Stimulated activated effector memory CD8-positive, alpha-beta T cell treated with anti-CD3 and anti-CD28 coated beads, Interleukin-12 subunit alpha, Interleukin-12 subunit beta, amount 100 ng/mL, for 72 hours (primary cell): Measurements from ENCODE around the gene POLR3GL.

Experiments
- ATAC-seq: fragments of 150-1000 bp; cut with Tn5 transposase; 2 replicates; pipeline ENCODE4 v1.10.0; 2021
- DNase-seq, 2 donors: peaks; one replicate each; pipeline ENCODE4 v3.0.0; 2021 to 2022; ENCODE audit warnings: low spot score in 2 of 2
- H3K27ac Mint-ChIP-seq: one replicate; pipeline ENCODE4 v1.8.0; 2022; ENCODE audit warnings: mild to moderate bottlenecking, mixed read lengths
- H3K36me3 Mint-ChIP-seq: one replicate; pipeline ENCODE4 v1.8.0; 2022; ENCODE audit warnings: mild to moderate bottlenecking, mixed read lengths
- H3K4me1 Mint-ChIP-seq: one replicate; pipeline ENCODE4 v1.8.0; 2022; ENCODE audit warnings: mixed read lengths
- H3K4me3 Mint-ChIP-seq: one replicate; pipeline ENCODE4 v1.8.0; 2022; ENCODE audit warnings: mild to moderate bottlenecking, mixed read lengths
- H3K9me3 Mint-ChIP-seq: one replicate; pipeline ENCODE4 v1.8.0; 2022; ENCODE audit warnings: mixed read lengths

The POLR3GL gene

GRCh38 chr1:145937436-145937835 lies 27.1 kb upstream of the POLR3GL start:
- DNase-seq (no peak), ATAC-seq (no peak)
- Mint-ChIP-seq H3K36me3 (peaks cover 86% of the 10 kb centered on the region), H3K27ac (no peak overlapping the region), H3K4me1 (peaks cover 15% of the 10 kb centered on the region), H3K4me3 (no peak overlapping the region), H3K9me3 (no peaks in the 10 kb centered on the region)

GRCh38 chr1:145942405-145942804 lies 22.1 kb upstream of the POLR3GL start:
- H3K36me3 Mint-ChIP-seq: peaks cover 95% of the 10 kb centered on the region
- no peak overlapping the region for H3K4me3 Mint-ChIP-seq
- H3K4me1 Mint-ChIP-seq: no peaks in the 10 kb centered on the region
- DNase-seq: no peak
- peak overlapping the region; percentile 64 for H3K27ac Mint-ChIP-seq
- ATAC-seq: no peak
- H3K9me3 Mint-ChIP-seq: no peaks in the 10 kb centered on the region

DNA sequence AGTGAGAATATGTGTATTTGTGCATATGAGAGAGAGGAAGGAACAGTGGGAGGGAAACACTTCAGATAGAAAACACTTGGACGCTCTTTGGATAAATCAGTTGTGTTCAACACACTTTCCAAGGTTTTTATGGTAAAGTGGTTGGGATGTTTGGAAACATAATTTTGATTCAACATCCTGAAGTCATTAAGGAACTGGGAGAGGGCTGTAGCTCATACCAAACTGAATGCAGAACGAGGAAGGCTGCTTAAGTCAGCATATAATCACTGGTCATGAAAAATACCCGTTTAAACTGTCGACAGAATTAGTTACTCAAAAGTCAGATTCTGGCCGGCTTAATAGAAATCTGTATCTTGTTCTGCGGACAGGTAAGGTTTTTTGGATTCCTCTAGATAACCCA lies 21.6 kb upstream of the POLR3GL start:
- Mint-ChIP-seq H3K27ac (peak overlapping the region; percentile 64), H3K36me3 (peaks cover 95% of the 10 kb centered on the region), H3K9me3 (no peaks in the 10 kb centered on the region), H3K4me1 (no peaks in the 10 kb centered on the region), H3K4me3 (no peak overlapping the region)
- ATAC-seq: no peak
- no peak for DNase-seq

DNA sequence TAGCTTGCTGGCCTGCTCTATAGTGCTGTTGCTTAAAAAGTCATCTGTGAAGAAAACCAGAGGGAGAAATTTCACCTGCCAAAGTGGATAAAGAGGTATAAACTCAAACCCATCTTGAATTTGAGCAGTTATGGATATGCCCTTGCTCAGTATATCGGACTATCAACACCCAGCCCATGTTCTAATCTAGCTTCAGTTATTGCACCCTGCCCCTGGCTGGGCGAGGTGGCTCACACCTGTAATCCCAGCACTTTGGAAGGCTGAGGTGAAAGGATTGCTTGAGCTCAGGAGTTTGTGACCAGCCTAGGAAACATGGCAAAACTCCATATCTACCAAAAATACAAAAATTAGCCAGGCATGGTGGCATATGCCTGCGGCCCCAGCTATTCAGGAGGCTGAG lies 20.0 kb upstream of the POLR3GL start:
- peaks cover 85% of the 10 kb centered on the region for H3K36me3 Mint-ChIP-seq
- ATAC-seq: no peak

GRCh38 chr1:145946477-145946986 lies 18.0 kb upstream of the POLR3GL start:
- ATAC-seq (no peak), DNase-seq (no peak)
- H3K4me1 Mint-ChIP-seq: peaks cover 21% of the 10 kb centered on the region
- no peaks in the 10 kb centered on the region for H3K9me3 Mint-ChIP-seq
- no peak overlapping the region for H3K27ac Mint-ChIP-seq
- no peak overlapping the region for H3K4me3 Mint-ChIP-seq
- peaks cover 68% of the 10 kb centered on the region for H3K36me3 Mint-ChIP-seq

More for the DNA sequence above, 20.0 kb upstream of the POLR3GL start:
- H3K9me3 Mint-ChIP-seq: no peaks in the 10 kb centered on the region
- H3K4me3 Mint-ChIP-seq: no peak overlapping the region
- DNase-seq: no peak
- H3K27ac Mint-ChIP-seq: peak overlapping the region; percentile 64
- peaks cover 6% of the 10 kb centered on the region for H3K4me1 Mint-ChIP-seq

- peaks cover 65% of the 10 kb centered on the region for H3K36me3 Mint-ChIP-seq
- ATAC-seq: no peak
- DNase-seq: no peak
- H3K27ac Mint-ChIP-seq: no peak overlapping the region
- peaks cover 25% of the 10 kb centered on the region for H3K4me1 Mint-ChIP-seq
- H3K9me3 Mint-ChIP-seq: no peaks in the 10 kb centered on the region
- no peak overlapping the region for H3K4me3 Mint-ChIP-seq
Observed at GRCh38 chr1:145947551-145947950, 16.9 kb upstream of the POLR3GL start.

DNA sequence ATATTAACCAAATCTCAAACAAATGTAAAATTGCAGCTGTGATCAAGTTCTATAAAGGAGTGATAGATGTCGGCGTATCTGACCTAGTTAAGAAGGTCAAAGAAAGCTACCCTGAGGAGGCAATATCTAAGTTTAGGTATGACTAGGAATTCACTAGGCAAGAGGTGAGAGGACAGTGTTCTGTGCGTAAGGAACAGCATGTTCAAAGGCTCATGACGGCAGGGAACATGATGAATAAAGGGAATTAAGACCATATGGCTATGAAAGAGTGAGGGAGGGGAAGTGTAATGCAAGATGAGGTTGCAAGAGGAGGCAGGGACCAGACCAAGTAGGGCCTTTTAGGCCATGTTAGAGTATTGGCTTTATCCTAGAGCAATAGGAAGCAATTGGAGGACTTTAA lies 15.3 kb upstream of the POLR3GL start:
- H3K4me3 Mint-ChIP-seq: no peak overlapping the region
- ATAC-seq (no peak), DNase-seq (no peak)
- H3K27ac Mint-ChIP-seq: peak overlapping the region; percentile 48
- H3K4me1 Mint-ChIP-seq: peaks cover 34% of the 10 kb centered on the region
- no peaks in the 10 kb centered on the region for H3K9me3 Mint-ChIP-seq
- peaks cover 58% of the 10 kb centered on the region for H3K36me3 Mint-ChIP-seq

- Mint-ChIP-seq H3K4me3 (no peak overlapping the region), H3K36me3 (peaks cover 34% of the 10 kb centered on the region), H3K9me3 (no peaks in the 10 kb centered on the region), H3K4me1 (peaks cover 57% of the 10 kb centered on the region), H3K27ac (no peak overlapping the region)
- DNase-seq: no peak
- ATAC-seq: no peak
Observed at GRCh38 chr1:145951526-145951925, 13.0 kb upstream of the POLR3GL start.

DNA sequence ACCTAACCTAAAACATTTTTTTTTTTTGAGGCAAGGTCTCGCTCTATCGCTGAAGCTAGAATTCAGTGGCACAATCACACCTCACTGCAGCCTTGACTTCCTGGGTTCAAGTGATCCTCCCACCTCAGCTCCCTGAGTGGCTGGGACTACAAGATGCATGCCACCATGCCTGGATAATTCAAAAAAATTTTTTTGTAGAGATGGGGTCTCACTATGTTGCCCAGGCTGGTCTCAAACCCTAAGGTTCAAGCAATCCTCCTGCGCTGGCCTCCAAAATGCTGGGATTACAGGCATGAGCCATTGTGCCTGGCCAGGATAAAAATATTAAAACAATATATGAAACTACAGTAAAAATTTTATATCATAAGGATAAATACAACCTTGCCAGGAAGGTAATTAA lies 11.6 kb upstream of the POLR3GL start:
- Mint-ChIP-seq H3K4me1 (peaks cover 66% of the 10 kb centered on the region), H3K4me3 (no peak overlapping the region), H3K36me3 (peaks cover 21% of the 10 kb centered on the region), H3K27ac (no peak overlapping the region), H3K9me3 (no peaks in the 10 kb centered on the region)
- no peak for DNase-seq
- ATAC-seq: no peak

GRCh38 chr1:145953861-145954260 lies 10.6 kb upstream of the POLR3GL start:
- no peak overlapping the region for H3K4me3 Mint-ChIP-seq
- peaks cover 20% of the 10 kb centered on the region for H3K36me3 Mint-ChIP-seq
- no peaks in the 10 kb centered on the region for H3K9me3 Mint-ChIP-seq
- no peak for ATAC-seq
- no peak for DNase-seq
- peaks cover 75% of the 10 kb centered on the region for H3K4me1 Mint-ChIP-seq
- H3K27ac Mint-ChIP-seq: peak overlapping the region; percentile 24

DNA sequence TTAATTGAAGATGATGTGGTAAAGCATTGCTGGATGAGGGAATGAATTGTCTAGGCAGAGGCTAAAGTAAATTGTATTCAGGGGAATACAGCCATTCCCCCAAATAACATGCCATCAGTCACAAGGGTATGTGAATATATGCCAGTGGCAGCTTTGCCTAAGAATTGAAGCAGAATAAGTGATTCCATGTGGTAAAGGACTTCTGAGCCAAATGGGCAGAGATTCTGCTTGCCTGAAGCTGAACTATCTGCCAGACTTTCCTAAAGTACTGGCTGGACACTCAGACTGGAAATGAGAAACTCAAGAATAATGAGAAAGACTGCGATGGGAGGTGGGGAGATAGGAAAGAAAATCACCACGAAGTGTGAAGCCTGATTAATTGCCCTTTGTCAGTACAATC lies 9.1 kb upstream of the POLR3GL start:
- peak overlapping the region; percentile 75 for H3K4me3 Mint-ChIP-seq
- no peak overlapping the region for H3K27ac Mint-ChIP-seq
- H3K9me3 Mint-ChIP-seq: no peaks in the 10 kb centered on the region
- no peak for ATAC-seq
- DNase-seq: no peak
- H3K36me3 Mint-ChIP-seq: peaks cover 20% of the 10 kb centered on the region
- peaks cover 73% of the 10 kb centered on the region for H3K4me1 Mint-ChIP-seq

DNA sequence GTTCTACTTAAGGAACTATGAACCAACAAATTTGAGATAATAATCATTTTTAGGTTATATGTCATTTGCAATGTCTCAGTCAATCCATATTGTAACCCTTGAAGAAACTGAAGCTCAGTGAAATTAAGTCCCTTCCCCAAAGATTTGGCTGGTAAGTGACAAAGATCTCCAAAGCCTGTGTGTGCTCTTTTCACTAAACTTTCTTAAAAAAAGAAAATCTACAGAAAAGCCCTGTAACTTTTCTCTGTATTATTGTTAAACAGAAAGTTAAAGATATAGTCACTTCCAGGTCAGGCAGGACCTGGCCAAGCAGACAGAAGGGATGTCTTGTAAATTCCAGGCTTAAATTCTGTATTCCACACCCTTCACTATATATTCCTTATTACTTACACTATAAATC lies 8.1 kb upstream of the POLR3GL start:
- H3K4me3 Mint-ChIP-seq: peak overlapping the region; percentile 75
- peaks cover 26% of the 10 kb centered on the region for H3K36me3 Mint-ChIP-seq
- H3K9me3 Mint-ChIP-seq: no peaks in the 10 kb centered on the region
- ATAC-seq: no peak
- no peak for DNase-seq
- H3K4me1 Mint-ChIP-seq: peaks cover 75% of the 10 kb centered on the region
- peak overlapping the region; percentile 73 for H3K27ac Mint-ChIP-seq

- Mint-ChIP-seq H3K9me3 (no peaks in the 10 kb centered on the region), H3K4me3 (peak overlapping the region; percentile 75), H3K27ac (peak overlapping the region; percentile 73), H3K4me1 (peaks cover 75% of the 10 kb centered on the region), H3K36me3 (peaks cover 24% of the 10 kb centered on the region)
- ATAC-seq (no peak), DNase-seq (no peak)
Observed at GRCh38 chr1:145956781-145957442, 7.6 kb upstream of the POLR3GL start.

DNA sequence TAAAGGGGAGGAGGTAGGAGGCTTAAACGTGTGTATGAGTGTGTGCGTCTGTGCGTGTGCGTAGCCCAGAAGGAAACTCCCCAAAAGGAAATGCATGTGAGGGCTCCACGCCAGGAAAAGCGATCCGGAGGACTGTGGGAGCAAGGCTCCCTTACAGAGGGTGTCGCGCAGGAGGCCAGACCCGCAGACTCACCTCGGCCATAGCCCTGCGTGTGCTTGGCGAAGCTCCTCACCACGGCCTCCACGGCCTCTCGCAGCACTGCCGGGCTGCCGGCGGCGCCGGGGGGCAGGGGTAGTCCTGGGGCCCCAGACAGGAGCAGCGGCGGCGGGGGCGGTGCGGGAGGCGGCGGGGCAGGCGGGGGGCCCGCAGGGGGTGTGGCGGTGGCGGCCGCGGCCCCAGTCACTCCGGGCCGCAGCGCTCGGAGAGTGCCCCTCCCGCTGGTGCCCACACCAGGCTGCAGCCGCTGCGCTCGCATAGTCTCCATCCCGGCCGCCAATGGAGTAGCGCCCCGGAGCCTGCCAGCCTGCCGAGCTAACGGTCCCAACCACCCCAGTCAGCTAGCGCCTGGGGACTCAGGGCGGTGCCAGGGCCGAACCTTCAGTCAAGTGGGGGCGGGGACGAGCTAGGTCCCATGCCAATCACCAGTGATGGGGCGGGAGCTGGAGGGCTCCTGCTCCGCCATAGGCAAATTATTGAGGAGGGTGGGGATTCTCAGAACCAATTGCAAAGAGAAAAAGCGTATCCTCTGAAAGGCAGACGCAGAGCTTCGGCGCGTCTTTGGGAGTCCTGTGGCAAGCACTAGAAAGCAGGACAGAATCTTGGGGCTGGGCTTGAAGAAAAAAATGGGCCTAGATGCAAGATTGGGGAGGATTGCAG lies 6.8 kb upstream of the POLR3GL start, which contains the start of gene LIX1L:
Gene LIX1L (minus strand): TSS at position 575 of the 877 bp plus-strand sequence. CDS start 90 bp downstream, at position 485.
- peak within 1 kb of the TSS; percentile 75 for H3K4me3 Mint-ChIP-seq
- H3K9me3 Mint-ChIP-seq: no peaks in the 10 kb centered on the region
- H3K4me1 Mint-ChIP-seq: peaks cover 79% of the 10 kb centered on the region
- DNase-seq (peak; percentile 85 to 96), ATAC-seq (peak; percentile 94)
- peak within 1 kb of the TSS; percentile 73 for H3K27ac Mint-ChIP-seq
- peaks cover 23% of the 10 kb centered on the region for H3K36me3 Mint-ChIP-seq

- ATAC-seq (no peak), DNase-seq (no peak)
- Mint-ChIP-seq H3K27ac (no peak overlapping the region), H3K36me3 (peaks cover 14% of the 10 kb centered on the region), H3K4me1 (peaks cover 86% of the 10 kb centered on the region), H3K9me3 (no peaks in the 10 kb centered on the region), H3K4me3 (peak overlapping the region; percentile 75)
Observed at GRCh38 chr1:145958734-145959133, 5.8 kb upstream of the POLR3GL start.
